ENCODE results near the gene IL18. TPM values are rescaled to one million over a fixed set of nuclear protein-coding genes. Genes with fewer than 3 reads are reported as not detected.
A peak's percentile ranks its signal among the peaks of the same experiment; 100 is the strongest.

IL18 gene
- total and polyA plus RNA-seq, 2 of the 8 experiments (the other 6 are each of a cell fraction or from before 2014, with no cell fraction given): 0.29 to 0.84 TPM

DNA sequence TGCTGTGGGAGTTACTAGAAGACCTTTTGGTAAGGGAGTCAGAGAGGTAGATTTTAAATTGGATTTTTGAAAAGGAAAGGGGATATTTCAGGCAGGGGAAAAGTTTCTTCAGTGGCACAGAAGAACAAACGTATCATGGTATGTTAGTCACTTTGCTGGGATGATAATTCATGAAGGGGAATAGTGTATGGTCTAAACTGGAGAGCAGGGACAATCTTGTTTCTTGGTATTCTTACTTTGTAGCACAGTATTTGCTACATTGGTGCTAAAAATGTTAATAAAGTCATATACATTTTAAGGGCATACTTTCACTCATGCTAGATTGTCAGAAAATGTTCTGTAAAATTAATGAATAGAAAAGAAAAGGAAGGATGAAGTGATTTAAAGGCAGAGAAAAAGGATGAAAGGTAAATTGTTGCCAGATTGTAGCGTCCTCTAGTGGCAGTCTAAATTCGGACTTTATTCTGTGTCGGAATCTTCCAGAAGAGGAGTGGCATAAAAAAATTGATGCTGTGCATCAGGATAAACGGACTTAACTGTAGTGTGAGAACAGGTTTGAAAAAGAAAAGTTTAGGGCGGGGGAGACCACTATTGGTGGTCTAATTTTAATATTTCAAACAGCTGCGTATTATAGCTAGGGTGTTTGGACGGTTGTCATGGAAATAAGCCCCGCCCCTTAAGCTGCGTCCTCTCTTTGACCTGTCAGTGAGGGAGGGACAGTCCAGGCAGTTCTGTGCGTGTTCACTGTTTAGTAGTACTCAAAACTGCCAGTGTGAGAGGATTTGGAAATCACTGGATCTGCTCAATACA lies 11.1 kb upstream of the IL18 start, which contains the start of gene BCO2:
Gene BCO2, plus strand, starts transcription at position 724 of the 810 bp plus-strand sequence. CDS start 90 bp downstream, outside the sequence.
- Histone ChIP-seq H3K4me2 (ENCODE audit: insufficient read depth in 1 of 2, low read depth in 2 of 2, low read length in 2 of 2) (peak within 1 kb of the TSS in 1 of 2 experiments; percentile 61; a peak in 2 of 4 replicates), H4K5ac (ENCODE audit: insufficient read length, low read depth, low read length) (no peak within 1 kb of the TSS), H3K4me3 (ENCODE audit: extremely low read depth in 1 of 4, insufficient read depth in 2 of 4, low read depth in 3 of 4, low read length in 4 of 4) (peak within 1 kb of the TSS in 1 of 4 experiments; percentile 53; a peak in 4 of 8 replicates), H4K20me1 (replicated peaks in 1 of 2; ENCODE audit: control insufficient read depth in 1 of 2, insufficient read depth in 2 of 2, low read length in 2 of 2) (no peaks in the 10 kb centered on the region), H2AK5ac (ENCODE audit: low read depth, low read length) (no peak within 1 kb of the TSS), H3K36me3 (ENCODE audit: control insufficient read depth in 2 of 4, insufficient read depth in 4 of 4, low read length in 3 of 4) (no peaks in the 10 kb centered on the region), H2AFZ (ENCODE audit: low read length) (peak within 1 kb of the TSS; percentile 61; the same call in 1 of the 2 replicates), H3K27me3 (replicated peaks in 1 of 4; ENCODE audit: control insufficient read depth in 3 of 4, extremely low read depth in 1 of 4, insufficient read depth in 3 of 4, low read length in 3 of 4) (no peaks in the 10 kb centered on the region), H2BK20ac (ENCODE audit: low read length) (no peak within 1 kb of the TSS), H3K4me1 (replicated peaks in 1 of 4; ENCODE audit: control insufficient read depth in 3 of 4, insufficient read depth in 4 of 4, low read length in 3 of 4) (peaks cover 0 to 3% (median 0%) of the 10 kb centered on the region in 4 experiments; a peak in 1 of 7 replicates), H2BK120ac (replicated peaks; ENCODE audit: low read depth, low read length) (no peak within 1 kb of the TSS), H2BK5ac (ENCODE audit: low read depth, low read length) (no peak within 1 kb of the TSS), H3K9me3 (ENCODE audit: insufficient read depth in 2 of 2, low read depth in 1 of 2, low read length in 1 of 2) (no peaks in the 10 kb centered on the region), H2BK12ac (ENCODE audit: low read depth, low read length) (no peak within 1 kb of the TSS), H4K91ac (replicated peaks; ENCODE audit: insufficient read length, low read length) (no peak within 1 kb of the TSS), H3K9ac (replicated peaks in 1 of 4; ENCODE audit: extremely low read depth in 1 of 4, low read depth in 3 of 4, low read length in 3 of 4) (no peak within 1 kb of the TSS), H3K4ac (replicated peaks; ENCODE audit: insufficient read length, low read depth, low read length) (no peak within 1 kb of the TSS), H3K23ac (ENCODE audit: insufficient read length) (no peak within 1 kb of the TSS), H3K79me2 (ENCODE audit: control insufficient read depth in 1 of 2, insufficient read depth in 2 of 2, low read length in 2 of 2) (no peaks in the 10 kb centered on the region), H3K18ac (ENCODE audit: extremely low read depth, low read length) (no peak within 1 kb of the TSS), H3K27ac (ENCODE audit: low read depth, low read length) (no peak within 1 kb of the TSS), H3K79me1 (ENCODE audit: low read depth, low read length) (no peaks in the 10 kb centered on the region), H2BK15ac (ENCODE audit: low read length) (no peak within 1 kb of the TSS), H3K56ac (replicated peaks; ENCODE audit: insufficient read length, low read depth, low read length) (no peak within 1 kb of the TSS), H4K8ac (ENCODE audit: extremely low read depth, insufficient read depth, low read length) (no peak within 1 kb of the TSS), H3K14ac (ENCODE audit: insufficient read length) (no peak within 1 kb of the TSS), H3K23me2 (ENCODE audit: low read depth, low read length) (no peaks in the 10 kb centered on the region)
- peak; percentile 70 for FAIRE-seq
- ChIA-PET CTCF (ENCODE audit: partially characterized antibody) (interaction anchor here (0.6 to 3.9 kb wide), 21 partner anchors 8 to 570 kb away, joined by 3 to 38 read pairs (median 4); partner anchors contain the start of genes IL18 and TEX12), POLR2A (ENCODE audit: partially characterized antibody) (no interaction called here)
- DNase-seq (ENCODE audit: low read depth in 1 of 2, low spot score in 2 of 2): peak in 1 of 2 experiments; percentile 81
- 3% methylated on average over 11 of the region's 11 CpGs; no CpG with 5 or more reads in 1 of the 2 experiments for WGBS, 2 experiments (ENCODE audit: extremely low coverage in 1 of 2, insufficient coverage in 1 of 2, insufficient read length in 1 of 2, insufficient replicate concordance in 2 of 2, low coverage in 1 of 2, low lambda C conversion rate in 2 of 2, missing lambda C conversion rate in 1 of 2)

All from H1 (cell line).